Suppressor macrophage (primary cell): Measurements from ENCODE around the gene MC4R.
A peak's percentile ranks its signal among the peaks of the same experiment; 100 is the strongest.
"Not testable (repeated sequence)": the region's sequence is repeated elsewhere in the genome, so short reads cannot be mapped to it uniquely, and the experiment has no call there.

Experiments
- DNase-seq, 4 experiments: peaks; one replicate each; pipeline ENCODE4 v3.0.0-alpha.2; 2020 to 2022
- total RNA-seq, 17 experiments: gene quantifications; one replicate each; lab custom pipeline; 2026; ENCODE audit warnings: mixed read lengths in 6 of 17, inconsistent platforms in 3 of 17; lab: John Stamatoyannopoulos, UW

Gene MC4R
- total RNA-seq = 0 to 0.55 (median 0) reads per million in 17 experiments

- DNase-seq = no peak
Measured at GRCh38 chr18:60372596-60372995, at the start of gene MC4R. MC4R (minus strand) TSS chr18:60372775; CDS start chr18:60372349, 426 bp downstream.

GRCh38 chr18:60422306-60422705 lies 49.7 kb upstream of the MC4R start:
- not testable (repeated sequence) for DNase-seq

GRCh38 chr18:60421356-60422118 lies 49.0 kb upstream of the MC4R start:
- DNase-seq = no peak

GRCh38 chr18:60417946-60418345 lies 45.4 kb upstream of the MC4R start:
- no peak for DNase-seq

GRCh38 chr18:60413944-60414547 lies 41.5 kb upstream of the MC4R start:
- peak in 2 of 4 experiments; percentile 11 to 13 for DNase-seq

- no peak for DNase-seq
Measured at GRCh38 chr18:60411715-60412114, 39.1 kb upstream of the MC4R start.

- DNase-seq = no peak
Measured at GRCh38 chr18:60406721-60407120, 34.1 kb upstream of the MC4R start.

GRCh38 chr18:60404486-60405085 lies 32.0 kb upstream of the MC4R start:
- DNase-seq = no peak

- DNase-seq = no peak
Measured at GRCh38 chr18:60401346-60401745, 28.8 kb upstream of the MC4R start.

GRCh38 chr18:60391571-60392226 lies 19.1 kb upstream of the MC4R start:
- no peak for DNase-seq

- no peak for DNase-seq
Measured at GRCh38 chr18:60389314-60389713, 16.7 kb upstream of the MC4R start.

GRCh38 chr18:60385693-60386092 lies 13.1 kb upstream of the MC4R start:
- no peak for DNase-seq

GRCh38 chr18:60383893-60384292 lies 11.3 kb upstream of the MC4R start:
- no peak for DNase-seq

- DNase-seq = no peak
Measured at GRCh38 chr18:60377778-60378469, 5.3 kb upstream of the MC4R start.

GRCh38 chr18:60372132-60372531 lies 443 bp downstream of the MC4R start:
- DNase-seq = no peak

- DNase-seq = no peak
Measured at GRCh38 chr18:60358516-60358915, 14.1 kb downstream of the MC4R start.

GRCh38 chr18:60350941-60351340 lies 21.6 kb downstream of the MC4R start:
- no peak for DNase-seq

- DNase-seq = no peak
Measured at GRCh38 chr18:60350150-60350549, 22.4 kb downstream of the MC4R start.

GRCh38 chr18:60347526-60348045 lies 25.0 kb downstream of the MC4R start:
- no peak for DNase-seq

GRCh38 chr18:60339018-60339417 lies 33.6 kb downstream of the MC4R start:
- DNase-seq = no peak

- no peak for DNase-seq
Measured at GRCh38 chr18:60331890-60332289, 40.7 kb downstream of the MC4R start.

- DNase-seq = no peak
Measured at GRCh38 chr18:60329131-60329530, 43.4 kb downstream of the MC4R start.
